SIG-M5 treated with dmso at 0.1 percent for 504 hours (cell line): ENCODE data around the gene TARDBP.
"Not testable (repeated sequence)": the region's sequence is repeated elsewhere in the genome, so short reads cannot be mapped to it uniquely, and the experiment has no call there.

ENCODE experiments used
- DNase-seq: peaks from one replicate; lab custom pipeline; 2025; ENCODE audit not compliant: unreplicated experiment; lab: John Stamatoyannopoulos, UW

Gene TARDBP

DNA sequence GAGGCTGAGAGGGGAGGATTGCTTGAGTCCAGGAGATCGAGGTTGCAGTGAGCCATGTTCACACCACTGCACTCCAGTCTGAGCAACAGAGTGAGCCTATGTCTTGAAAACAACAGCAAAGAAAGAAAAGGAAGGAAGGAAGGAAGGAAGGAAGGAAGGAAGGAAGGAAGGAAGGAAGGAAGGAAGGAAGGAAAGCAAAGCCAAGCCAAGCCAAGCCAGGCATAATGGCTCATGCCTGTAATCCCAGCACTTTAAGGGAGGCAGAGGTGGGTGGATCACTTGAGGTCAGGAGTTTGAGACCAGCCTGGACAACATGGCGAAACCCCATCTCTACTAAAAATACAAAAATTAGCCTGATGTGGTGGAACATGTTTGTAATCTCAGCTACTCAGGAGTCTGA lies 20.4 kb upstream of the TARDBP start:
- not testable (repeated sequence) for DNase-seq

DNA sequence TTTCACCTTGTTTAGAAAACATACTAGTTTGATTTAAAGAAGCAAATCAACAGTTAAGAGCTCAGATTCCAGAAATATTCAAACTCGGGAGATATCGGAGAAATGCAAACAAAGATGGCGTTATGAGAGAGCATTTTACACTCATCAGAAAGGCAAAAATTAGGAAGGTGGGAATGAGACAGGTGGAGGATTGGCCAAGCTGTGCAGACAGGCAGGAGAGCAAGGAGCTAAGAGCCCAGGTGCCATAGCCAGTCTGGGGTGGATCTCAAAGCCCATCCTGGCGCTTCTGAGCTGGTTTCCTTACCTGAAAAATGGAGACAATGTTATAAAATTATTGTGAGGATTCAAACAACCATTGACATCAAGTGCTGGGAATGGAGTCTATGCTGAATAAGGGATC lies 19.6 kb upstream of the TARDBP start:
- no peak for DNase-seq

DNA sequence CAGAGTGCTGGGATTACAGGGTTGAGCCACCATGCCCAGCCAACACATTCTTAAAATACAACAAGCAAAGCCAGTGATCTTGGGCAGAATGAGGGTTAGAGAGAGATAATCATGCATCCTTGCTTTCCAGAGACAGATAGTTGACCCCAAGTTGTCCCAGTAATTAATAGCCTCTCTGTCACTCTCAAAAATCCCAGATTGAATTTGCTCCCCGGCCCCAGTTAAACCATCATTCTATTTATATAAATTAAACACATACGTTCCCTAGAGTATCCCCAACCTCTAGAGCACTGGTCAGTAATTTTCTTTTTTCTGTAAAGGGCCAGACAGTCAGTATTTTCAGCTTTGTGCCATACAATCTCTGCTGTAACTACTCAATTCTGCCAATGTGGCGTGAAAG lies 16.4 kb upstream of the TARDBP start:
- DNase-seq: no peak

DNA sequence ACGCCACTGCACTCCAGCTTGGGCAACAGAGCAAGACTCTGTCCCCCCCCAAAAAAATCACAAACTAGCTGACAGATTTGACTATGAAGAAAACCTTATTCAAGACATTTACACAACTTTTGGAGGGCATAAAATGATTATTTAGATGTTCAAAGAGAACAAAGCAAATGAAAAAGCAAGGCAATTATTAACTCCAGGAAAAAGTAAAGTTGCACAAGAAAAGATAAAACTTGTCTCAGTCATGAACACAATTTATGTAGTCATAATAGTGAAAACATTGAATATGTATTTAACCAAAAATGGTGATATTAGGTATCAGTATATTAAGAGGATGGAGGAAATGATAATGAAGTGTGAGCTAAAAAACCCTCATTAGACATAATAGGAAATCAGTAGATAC lies 11.9 kb upstream of the TARDBP start:
- no peak for DNase-seq

DNA sequence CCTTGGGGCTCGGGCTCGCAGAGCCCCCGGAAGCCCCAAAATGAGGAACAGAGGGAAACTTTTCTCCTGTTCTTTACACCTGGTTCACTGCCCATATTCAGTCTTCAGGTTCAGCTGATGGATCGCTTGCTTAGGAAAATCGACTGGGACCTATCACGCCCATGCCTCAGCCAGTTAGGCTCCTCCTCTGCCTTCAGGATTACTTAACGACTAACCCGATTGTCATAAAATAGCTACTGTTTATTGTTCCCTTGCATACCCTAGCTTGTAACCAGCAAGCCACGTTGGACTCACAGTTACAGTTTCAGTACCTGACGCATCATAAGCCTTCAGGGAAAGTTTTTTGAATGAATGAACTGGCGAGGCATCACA lies 692 bp downstream of the TARDBP start:
- peak; percentile 51 for DNase-seq

DNA sequence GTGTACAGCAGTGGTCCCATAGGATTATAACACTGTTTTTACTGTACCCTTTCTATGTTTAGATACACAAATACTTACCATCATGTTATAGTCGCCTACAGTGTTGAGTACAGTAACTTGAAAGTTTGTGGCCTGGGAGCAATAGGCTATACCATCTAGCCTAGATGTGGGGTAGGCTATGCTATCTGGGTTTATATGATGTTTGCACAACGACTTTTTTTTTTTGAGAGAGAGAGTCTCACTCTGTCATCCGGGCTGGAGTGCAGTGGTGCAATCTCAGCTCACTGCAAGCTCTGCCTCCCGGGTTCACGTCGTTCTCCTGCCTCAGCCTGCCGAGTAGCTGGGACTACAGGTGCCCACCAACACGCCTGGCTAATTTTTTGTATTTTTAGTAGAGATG lies 6.9 kb downstream of the TARDBP start:
- DNase-seq: not testable (repeated sequence)

DNA sequence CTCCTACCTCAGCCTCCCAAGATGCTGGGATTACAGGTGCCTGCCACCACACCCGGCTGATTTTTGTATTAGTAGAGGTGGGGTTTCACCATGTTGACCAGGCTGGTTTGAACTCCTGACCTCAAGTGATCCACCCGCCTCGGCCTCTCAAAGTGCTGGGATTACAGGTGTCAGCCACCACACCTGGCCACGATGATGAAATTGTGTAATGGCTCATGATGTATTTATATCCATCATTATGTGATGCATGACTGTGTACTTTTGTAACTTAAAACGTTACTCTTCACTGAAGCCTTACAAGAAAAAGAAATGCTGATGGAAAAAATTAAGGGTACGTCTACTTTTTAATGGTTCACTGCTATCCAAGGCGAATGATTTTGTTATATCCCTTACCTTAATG lies 7.5 kb downstream of the TARDBP start:
- no peak for DNase-seq

DNA sequence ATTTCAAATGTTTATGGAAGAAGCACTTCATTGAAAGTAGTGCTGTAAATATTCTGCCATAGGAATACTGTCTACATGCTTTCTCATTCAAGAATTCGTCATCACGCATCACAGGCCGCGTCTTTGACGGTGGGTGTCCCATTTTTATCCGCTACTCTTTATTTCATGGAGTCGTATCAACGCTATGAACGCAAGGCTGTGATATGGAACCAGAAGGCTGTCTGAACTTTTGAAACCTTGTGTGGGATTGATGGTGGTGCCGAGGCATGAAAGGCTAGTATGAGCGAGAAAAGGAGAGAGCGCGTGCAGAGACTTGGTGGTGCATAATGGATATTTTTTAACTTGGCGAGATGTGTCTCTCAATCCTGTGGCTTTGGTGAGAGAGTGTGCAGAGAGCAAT lies 10.7 kb downstream of the TARDBP start:
- no peak for DNase-seq

DNA sequence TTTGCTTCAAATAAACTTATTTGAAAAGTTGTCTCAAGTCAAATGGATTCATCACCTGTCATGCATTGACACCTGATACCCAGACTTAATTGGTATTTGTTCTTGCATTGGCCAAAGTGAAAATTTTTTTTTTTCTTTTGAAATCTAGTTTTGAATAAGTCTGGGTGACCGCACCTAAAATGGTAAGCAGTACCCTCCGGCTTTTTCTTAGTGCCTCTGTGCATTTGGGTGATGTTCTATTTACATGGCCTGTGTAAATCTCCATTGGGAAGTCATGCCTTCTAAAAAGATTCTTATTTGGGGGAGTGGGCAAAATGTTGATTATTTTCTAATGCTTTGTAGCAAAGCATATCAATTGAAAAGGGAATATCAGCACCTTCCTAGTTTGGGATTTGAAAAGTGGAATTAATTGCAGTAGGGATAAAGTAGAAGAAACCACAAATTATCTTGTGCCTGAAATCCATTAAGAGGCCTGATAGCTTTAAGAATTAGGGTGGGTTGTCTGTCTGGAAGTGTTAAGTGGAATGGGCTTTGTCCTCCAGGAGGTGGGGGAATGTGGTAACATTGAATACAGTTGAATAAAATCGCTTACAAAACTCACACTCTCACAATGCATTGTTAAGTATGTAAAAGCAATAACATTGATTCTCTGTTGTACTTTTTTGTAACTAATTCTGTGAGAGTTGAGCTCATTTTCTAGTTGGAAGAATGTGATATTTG lies 11.9 kb downstream of the TARDBP start:
- no peak for DNase-seq

DNA sequence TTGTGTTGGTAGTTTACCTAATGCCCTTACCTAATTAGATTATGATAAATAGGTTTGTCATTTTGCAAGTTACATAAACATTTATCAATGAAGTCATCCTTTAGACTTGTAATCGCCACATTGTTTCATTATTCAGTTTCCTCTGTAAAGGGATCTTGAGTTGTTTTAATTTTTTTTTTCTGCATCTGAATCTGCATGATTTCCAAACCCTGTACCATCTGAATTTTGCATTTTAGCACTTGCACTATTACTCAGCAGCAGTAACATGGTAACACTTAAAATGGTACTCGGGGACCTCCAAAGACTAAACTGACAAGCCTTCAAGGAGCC lies 12.4 kb downstream of the TARDBP start:
- no peak for DNase-seq

DNA sequence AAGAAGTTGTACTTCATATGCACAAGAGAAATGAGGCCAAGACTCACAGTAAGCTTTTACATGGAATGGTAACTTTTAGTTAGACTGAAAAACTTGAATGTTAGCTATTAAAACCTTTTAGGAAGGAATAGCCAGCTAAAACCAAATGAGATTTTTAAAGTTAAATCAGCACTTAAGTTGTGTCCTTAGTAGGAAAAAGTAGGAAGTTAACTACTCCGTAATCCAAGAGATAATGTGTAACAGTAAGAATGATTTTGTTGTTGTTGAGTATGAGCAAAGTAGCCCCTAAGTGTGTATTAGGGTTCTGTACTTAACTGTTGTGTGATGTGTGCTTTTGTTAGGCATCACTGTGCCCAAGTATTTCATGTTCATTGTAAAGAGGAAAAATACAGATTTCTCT lies 13.2 kb downstream of the TARDBP start:
- no peak for DNase-seq

DNA sequence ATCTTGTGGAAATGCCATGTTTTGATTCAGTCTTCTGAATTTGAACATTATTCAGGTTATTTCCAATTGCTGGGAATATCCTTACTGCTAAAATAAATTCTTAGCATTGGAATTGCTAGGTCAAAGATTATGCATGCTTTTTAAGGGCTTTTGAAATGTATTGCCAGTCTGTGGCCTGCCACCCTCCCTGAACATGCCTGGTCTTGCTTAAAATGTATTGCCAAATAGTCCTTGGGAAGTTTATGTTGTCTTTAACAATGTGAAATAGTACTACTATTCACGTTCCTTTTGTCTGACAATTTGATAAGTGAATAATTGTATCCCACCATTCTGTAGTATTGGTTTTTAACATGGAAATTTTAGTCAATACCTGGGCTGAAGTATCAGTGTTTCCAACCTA lies 13.6 kb downstream of the TARDBP start:
- no peak for DNase-seq

DNA sequence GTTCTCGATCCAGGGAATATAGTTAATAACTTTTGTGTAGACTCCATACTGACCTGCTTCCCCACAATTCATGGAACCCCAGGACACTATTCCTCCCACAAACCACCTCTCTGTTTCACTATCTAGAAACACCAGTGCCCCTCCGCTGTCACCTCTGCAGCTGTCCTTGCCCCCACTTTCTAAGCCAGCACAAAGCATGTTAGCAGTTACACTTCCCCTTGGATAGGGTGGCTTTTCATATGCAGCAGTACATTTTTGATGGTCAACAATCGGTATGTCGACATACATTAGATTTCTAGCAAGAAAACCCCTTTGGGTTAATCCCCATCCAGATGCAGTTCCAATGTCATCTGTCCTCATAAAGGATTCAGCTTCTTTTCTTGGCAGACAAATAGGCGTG lies 14.4 kb downstream of the TARDBP start:
- no peak for DNase-seq

DNA sequence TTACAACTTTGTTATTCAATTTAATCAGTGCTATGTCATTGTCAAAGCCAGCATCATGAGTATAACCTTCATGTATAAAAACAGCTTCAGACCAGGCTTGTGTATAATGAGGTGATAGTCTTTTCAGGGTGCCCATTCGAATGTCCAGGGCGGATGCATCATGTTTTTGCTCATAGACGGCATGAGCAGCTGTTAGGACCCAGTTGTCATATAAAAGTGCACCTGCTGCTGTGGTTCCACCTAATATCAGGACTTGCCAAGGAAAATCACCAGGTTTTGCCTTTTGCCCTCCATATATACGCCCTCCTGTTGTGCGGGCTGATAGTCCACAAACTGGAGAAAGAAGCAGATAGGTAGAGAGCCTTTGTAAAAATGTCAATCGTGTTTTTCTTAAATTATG lies 14.9 kb downstream of the TARDBP start:
- DNase-seq: no peak

DNA sequence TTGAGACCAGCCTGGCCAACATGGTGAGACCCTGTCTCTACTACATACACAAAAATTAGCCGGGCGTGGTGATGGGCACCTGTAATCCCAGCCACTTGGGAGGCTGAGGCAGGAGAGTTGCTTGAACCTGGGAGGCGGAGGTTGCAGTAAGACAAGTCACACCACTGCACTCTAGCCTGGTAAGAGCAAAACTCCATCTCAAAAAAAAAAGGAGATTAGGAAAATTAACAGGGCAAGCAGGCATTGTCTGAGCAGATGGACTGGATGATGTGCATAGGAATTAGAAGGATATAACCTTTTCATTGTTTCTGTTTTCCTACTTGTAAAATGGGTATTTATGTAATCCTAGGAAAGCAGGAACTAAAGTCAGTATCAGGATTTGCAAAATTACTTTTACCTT lies 15.6 kb downstream of the TARDBP start:
- no peak for DNase-seq

DNA sequence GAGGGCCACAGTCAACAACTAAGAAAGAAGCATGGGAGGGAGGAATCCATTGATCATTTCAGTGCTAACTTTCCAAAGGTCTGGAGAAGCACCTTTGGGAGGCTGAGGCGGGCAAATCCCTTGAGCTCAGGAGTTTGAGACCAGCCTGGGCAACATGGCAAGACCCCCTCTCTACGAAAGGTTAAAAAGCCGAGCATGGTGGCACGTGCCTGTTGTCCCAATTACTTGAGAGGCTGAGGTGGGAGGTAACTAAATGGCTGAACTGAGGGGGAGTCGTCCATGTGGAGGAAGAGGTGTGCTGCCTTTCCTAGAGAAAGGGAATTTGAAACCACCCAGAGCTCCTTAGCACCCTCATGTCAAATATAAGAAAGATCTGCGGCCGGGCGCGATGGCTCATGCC lies 18.4 kb downstream of the TARDBP start:
- no peak for DNase-seq

DNA sequence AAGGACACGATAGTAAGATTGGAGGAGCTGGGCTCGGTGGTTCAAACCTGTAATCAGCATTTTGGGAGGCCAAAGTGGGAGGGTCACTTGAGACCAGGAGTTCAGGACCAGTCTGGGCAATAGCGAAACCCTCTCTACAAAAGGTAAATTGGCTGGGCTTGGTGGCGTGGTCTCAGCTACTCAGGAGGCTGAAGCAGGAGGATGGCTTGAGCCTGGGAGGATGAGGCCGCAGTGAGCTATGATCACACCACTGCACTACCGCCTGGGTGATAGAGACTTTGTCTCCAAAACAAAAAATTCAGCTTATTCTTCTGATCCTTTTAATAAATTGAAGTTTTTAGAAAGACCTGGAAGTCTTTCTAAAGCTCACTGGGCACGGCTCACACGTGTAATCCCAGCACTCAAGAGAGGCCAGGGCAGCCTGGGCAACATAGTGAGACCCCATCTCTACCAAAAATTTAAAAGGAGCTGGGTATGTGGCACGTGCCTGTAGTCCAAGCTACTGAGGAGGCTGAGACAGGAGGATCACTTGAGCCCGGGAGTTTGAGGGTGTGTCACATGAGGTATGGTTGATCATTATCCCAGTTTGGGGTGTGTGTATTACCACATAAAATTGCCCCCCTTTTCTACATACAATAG lies 19.3 kb downstream of the TARDBP start:
- DNase-seq: no peak

DNA sequence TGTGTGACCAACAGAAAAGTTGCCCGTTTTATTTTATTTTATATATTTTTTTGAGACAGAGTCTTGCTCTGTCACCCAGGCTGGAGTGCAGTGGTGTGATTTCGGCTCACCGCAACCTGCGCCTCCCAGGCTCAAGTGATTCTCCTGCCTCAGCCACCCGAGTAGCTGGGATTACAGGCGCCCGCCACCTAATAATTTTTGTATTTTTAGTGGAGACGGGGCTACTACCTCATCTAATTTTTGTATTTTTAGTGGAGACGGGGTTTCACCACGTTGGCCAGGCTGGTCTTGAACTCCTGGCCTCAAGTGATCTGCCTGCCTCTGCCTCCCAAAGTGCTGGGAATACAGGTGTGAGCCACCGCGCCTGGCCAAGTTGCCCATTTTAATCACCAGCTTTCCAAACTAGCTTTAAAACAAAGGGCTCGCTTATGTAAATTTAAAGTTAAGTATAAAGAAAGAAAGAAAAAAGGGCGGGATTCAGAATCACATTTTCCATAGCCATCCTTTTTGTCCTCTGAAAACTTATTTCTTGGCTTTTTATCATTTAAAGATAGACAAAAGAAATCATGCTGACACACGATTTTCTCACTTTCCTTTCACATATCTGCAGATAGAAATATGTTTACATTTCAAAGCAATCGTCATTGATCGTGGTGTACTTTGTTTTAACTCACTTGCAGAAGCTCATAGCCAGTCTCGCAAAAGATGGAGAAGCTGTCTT lies 24.7 kb downstream of the TARDBP start:
- not testable (repeated sequence) for DNase-seq

DNA sequence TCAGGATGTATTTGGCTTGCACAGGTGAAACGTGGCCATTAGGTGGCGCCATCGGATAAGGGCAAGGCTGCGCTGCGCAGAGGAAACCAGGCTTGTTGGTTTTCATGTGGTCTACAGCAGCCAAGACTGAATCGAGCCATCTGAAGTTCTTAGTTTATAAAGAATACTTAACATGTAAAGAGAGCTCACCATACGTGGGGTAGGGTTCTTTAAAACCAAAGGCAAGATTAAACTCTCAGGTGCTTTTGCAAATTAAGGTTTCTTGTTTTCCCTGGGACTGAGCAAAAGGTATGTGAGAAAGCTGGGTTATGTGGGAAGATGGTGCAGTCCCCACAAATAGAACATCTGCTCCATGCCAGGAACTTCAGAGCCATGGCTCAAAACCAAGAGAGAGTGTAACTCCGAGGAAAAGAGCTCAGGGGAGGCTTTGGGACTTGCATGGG lies 25.3 kb downstream of the TARDBP start:
- peak; percentile 84 for DNase-seq

DNA sequence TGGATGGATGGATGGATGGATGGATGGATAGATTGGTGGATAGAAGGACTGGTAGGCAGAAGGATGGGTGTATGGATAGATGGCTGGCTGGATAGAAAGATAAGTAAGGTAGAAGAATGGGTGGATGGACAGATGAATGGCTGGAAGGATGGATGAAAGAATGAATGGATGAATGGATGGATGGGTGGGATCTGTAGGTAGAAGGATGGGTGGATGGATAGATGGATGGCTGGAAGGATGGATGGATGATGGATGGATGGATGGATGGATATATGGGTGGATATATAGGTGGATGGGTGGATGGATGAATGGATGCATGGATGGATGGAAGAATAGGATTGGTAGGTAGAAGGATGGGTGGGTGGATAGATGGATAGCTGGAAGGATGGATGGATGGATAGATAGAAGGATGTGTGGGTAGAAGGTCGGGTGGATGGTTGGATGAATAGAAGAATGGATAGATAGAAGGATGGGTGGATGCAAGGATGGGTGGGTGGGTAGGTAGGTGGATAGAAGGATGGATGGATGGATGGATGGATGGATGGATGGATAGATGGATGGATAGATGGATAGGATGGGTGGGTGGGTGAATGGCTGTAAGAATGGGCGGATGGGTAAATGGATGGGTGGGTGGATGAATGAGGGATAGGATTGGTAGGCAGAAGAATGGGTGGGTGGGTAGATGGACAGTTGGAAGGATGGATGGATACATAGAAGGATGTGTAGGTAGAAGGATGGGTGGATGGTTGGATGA lies 27.1 kb downstream of the TARDBP start:
- no peak for DNase-seq

DNA sequence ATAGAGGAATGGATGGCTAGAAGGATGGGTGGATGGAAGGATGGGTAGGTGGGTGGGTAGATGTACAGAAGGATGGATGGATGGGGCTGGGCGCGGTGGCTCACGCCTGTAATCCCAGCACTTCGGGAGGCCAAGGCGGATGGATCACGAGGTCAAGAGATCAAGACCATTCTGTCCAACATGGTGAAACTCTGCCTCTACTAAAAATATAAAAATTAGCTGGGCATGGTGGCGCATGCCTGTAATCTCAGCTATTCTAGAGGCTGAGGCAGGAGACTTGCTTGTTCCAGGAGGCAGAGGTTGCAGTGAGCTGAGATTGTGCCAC lies 27.6 kb downstream of the TARDBP start:
- not testable (repeated sequence) for DNase-seq

DNA sequence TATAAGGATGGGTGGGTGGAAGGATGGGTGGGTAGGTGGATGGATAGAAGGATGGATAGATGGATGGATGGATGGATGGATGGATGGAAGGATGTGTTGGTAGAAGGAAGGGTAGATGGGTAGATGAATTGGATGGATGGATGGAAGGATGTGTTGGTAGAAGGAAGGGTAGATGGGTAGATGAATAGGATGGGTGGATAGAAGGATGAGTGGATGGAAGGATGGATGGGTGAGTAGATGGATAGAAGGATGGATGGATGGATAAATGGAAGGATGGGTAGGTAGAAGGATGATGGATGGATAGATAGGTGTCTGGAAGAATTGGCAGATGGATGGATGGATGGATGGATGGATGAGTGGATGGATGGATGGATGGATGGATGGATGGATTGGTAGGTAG lies 28.6 kb downstream of the TARDBP start:
- DNase-seq: no peak
